ENCODE data around the gene IFT80.

DNA sequence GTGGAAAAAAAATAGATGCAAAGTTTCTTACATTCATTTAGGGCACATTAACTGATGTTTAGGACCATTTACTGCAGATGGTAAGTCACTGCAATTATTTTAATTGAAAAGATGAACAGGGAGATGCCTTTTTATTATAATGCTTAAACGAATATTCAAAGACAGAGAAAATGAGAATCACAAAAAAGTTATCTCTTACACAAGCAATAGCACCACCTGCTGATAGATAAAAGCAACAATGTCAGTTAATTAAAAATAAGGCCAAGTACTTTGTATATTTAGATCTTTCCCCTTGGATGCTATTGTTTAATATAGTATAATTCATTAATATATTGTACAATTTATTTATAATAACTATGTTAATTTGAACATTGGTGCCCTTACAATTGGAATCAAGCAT lies 55.9 kb downstream of the IFT80 start:
- TF ChIP-seq, protein P1, sequence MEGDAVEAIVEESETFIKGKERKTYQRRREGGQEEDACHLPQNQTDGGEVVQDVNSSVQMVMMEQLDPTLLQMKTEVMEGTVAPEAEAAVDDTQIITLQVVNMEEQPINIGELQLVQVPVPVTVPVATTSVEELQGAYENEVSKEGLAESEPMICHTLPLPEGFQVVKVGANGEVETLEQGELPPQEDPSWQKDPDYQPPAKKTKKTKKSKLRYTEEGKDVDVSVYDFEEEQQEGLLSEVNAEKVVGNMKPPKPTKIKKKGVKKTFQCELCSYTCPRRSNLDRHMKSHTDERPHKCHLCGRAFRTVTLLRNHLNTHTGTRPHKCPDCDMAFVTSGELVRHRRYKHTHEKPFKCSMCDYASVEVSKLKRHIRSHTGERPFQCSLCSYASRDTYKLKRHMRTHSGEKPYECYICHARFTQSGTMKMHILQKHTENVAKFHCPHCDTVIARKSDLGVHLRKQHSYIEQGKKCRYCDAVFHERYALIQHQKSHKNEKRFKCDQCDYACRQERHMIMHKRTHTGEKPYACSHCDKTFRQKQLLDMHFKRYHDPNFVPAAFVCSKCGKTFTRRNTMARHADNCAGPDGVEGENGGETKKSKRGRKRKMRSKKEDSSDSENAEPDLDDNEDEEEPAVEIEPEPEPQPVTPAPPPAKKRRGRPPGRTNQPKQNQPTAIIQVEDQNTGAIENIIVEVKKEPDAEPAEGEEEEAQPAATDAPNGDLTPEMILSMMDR (conservative IDR thresholded peaks at IDR 0.05; ENCODE audit: low read depth, low read length): peak; percentile 71
- no peak for TF ChIP-seq MAZ (IDR thresholded peaks at IDR 0.05; ENCODE audit: borderline replicate concordance, low read depth, low read length)
- no peak for TF ChIP-seq MAFK (IDR thresholded peaks at IDR 0.05; ENCODE audit: low read depth, low read length)
- TF ChIP-seq POLR2A (IDR thresholded peaks at IDR 0.05; ENCODE audit: low read depth, low read length): no peak
- TF ChIP-seq RFX5 (IDR thresholded peaks at IDR 0.05; ENCODE audit: low read depth, low read length): no peak
- no peak for TF ChIP-seq FOS (IDR thresholded peaks at IDR 0.05; ENCODE audit: low read depth, low read length)
